Ureter (tissue), 1 donor: ENCODE measurements around the gene ADCY2. TPM values are rescaled to one million over a fixed set of nuclear protein-coding genes. Genes with fewer than 3 reads are reported as not detected.

Experiments
- DNase-seq: peaks from one replicate; pipeline ENCODE4 v3.0.0-alpha.2; 2020; ENCODE audit warnings: low spot score
- total RNA-seq: library from RNA; stranded (reverse); gene quantifications from one replicate; pipeline ENCODE4 v1.2.4, GENCODE V29; 2023
- donor health status: DM: yes; HTN: yes; CAD: no.

Gene ADCY2
- total RNA-seq, 1 donor from 2014 or later, result 13.1 TPM

- no peak for DNase-seq
Observed at GRCh38 chr5:7784683-7785380, 388.9 kb downstream of the ADCY2 start.

DNA sequence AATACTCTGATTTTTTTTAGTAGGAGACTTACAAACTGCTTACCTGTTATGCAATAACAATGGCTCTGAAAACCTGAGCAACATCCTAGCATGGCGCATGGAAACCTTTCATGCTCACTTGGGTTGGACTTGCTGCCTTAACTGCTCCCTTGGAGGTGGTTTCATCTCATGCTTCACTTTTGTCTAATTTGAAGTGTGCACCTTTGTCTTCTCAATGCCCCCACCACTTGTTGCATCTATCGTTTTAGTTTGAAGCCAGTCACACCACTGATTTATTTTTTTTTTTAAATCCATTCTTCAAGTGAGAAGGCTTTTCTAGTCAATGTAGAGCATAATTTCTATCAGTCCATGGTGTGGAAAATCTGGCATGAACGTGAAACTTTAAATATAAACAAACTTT is 391.8 kb downstream of the ADCY2 start:
- no peak for DNase-seq

GRCh38 chr5:7789567-7789966 is 393.6 kb downstream of the ADCY2 start:
- no peak for DNase-seq

DNA sequence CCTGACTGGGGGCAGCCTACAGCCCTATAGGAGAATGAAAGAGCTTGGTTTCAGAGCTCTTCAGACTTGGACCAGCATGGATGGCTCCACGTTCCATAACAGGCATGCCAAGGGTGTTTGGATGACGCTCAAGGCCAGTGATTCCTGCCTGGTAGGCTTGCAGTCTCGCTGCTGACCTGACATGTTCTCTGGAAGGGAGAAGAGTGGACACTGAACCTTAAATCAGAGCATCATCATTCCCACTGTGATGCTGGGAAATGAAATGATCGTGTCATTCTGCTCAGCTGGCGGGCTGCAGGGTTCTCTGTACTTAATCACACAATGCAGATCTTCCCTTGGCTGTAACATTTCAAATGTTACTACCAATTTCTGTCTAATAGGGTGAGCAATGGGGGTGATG is 398.0 kb downstream of the ADCY2 start:
- DNase-seq, result no peak

DNA sequence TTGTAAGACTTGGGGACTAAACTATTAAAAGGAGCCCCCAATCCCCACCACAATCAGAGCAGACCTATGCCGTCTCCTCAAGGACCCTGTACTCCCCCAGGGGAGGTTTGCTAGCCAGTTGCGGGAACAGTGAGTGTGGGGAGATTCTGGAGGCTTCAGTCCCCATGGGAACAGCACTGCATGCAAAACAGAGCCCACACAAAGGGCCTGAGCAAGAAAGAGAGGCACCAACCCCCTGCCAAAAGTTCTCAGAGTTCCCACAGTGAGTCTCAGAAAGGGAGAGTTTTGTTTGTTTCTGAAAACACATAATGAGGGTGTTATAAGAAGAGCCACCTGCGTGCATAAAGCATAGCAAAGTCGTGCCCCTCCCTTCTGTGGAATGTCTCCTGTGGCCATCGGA is 398.4 kb downstream of the ADCY2 start:
- no peak for DNase-seq

GRCh38 chr5:7794823-7795222 is 398.9 kb downstream of the ADCY2 start:
- no peak for DNase-seq

- DNase-seq, result no peak
Observed at GRCh38 chr5:7795306-7795705, 399.4 kb downstream of the ADCY2 start.

GRCh38 chr5:7801891-7802614 is 406.1 kb downstream of the ADCY2 start:
- DNase-seq, result no peak

GRCh38 chr5:7802855-7803254 is 406.9 kb downstream of the ADCY2 start:
- DNase-seq, result no peak

- DNase-seq, result no peak
Observed at GRCh38 chr5:7803937-7804336, 408.0 kb downstream of the ADCY2 start.

DNA sequence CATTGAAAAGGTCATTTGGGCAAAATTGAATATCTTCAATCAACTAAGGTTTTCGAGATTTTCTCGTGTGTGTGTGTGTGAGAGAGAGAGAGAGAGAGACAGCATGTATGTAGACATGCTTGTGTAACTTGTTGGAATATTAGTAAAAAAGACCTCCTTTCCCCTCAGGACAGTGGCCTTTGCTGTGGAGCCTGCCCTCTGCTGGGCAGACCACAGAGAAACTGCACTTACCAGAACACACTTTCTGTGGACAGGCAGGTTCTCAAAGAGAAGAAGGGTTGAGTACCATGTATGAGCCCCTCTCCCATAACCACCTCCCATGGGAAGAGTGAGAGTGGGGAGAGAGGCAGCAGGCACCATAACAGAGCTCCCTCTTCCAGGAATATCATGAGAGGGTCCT is 409.4 kb downstream of the ADCY2 start:
- no peak for DNase-seq

GRCh38 chr5:7808998-7809397 is 413.1 kb downstream of the ADCY2 start:
- DNase-seq, result no peak

DNA sequence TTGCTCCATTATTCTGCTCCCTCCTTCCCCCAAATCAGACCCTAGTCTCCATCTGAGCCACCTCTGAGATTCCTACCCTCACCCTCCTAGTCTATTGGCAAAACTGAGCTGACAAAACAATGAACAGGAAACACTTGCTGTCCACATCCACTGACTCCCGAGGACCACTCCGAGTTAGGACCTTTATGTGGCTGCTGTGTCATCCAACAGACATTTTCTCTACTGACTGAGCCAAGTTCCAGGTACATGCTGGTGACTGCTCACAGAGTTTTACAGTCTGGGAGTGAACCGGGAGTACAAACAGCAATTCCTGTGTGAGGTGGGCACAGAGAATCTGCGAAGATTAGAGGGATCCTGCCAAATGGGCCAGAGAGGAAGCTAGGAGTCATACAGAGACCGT is 415.8 kb downstream of the ADCY2 start:
- no peak for DNase-seq

- DNase-seq, result no peak
Observed at GRCh38 chr5:7813007-7813406, 417.1 kb downstream of the ADCY2 start.

DNA sequence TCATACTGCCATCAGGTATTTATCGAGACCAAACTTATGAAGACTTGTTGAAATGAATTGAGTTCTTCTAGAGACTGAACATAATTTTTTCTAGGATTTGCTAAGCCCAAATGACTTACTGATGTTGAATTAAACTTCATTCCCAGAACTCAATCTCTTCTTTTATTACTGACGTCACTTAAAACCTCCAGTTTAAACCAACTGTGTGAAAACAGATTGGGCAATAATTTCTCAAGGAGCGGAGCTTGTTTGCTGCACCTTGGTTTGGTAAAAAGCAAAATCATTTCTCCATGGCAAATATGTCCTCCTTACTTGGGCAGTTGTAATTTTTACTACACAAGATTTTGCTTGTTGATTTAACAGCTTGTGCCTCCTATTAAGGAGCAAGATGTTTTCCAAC is 417.6 kb downstream of the ADCY2 start:
- DNase-seq, result no peak

DNA sequence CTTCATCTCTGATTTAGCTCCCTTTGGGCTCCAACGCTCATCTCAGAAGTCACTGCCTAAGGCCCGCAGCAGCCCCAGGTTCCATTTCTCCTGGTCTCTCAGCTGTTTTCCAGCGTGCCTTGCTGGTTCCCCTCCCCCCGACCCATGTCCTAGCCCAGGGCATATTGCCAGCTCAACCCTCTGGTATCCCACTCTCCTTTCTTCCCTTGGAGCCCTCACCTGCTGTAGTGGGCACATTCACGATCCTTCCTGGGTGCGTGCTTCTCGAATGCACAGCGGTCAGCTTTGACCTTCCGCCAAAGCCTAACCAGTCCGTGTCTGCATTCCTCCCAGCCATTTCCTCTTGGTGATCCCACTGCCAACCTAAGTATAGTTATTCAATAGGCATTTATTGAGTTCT is 418.9 kb downstream of the ADCY2 start:
- no peak for DNase-seq

DNA sequence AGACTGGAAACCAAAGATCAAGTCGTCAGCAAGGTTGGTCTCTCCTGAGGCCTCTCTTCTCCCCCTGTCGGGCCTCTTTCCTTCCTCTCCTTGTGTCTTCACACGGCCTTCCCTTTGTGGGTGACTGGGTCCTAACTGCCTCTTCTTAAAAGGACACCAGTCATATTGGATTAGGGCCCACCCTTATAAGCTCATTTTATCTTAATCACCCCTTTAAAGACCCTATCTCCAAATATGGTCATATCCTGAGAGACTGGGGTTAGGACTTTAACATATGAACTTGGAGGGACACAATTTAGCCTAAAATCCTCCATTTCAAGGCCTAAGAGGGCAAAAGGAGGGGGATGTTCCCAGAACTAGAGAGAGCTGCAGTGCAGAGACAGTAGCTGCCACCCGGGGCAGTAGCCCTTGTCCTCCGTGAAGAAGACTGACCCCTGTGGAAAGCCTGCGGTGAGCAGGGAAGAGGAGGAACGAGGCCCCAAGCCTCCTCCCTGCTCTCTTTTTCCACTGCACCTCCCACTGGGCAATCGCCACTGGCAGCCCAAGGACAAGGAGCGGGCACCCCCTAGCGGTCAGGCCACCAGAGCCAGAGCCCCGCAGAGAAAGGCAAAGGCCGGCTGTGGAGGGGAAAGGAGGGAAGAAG is 420.1 kb downstream of the ADCY2 start:
- peak; percentile 88 for DNase-seq

- no peak for DNase-seq
Observed at GRCh38 chr5:7816535-7816901, 420.6 kb downstream of the ADCY2 start.

- DNase-seq, result no peak
Observed at GRCh38 chr5:7822449-7822848, 426.5 kb downstream of the ADCY2 start.

GRCh38 chr5:7823594-7823993 is 427.7 kb downstream of the ADCY2 start:
- DNase-seq, result no peak

- no peak for DNase-seq
Observed at GRCh38 chr5:7824995-7825394, 429.1 kb downstream of the ADCY2 start.

DNA sequence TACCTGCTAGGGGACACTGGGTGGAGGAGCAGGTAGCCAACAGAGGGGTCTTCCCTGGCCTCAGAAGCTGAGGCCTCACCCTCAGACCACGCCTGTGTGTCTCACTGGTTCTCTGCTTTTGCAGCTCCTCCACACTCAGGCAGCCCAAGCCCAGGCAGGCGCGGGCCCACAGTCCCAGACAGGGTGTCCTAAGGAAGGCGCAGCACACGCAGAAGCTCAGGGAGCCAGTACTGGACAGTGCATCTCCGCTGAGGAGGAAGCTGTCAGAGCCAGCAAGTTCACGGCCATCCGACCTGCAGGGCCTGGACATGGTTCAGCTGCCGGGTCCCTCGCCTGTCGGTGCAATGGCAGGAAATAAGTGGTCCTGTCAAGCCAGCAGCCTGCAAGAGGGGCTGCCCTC is 429.7 kb downstream of the ADCY2 start:
- no peak for DNase-seq

DNA sequence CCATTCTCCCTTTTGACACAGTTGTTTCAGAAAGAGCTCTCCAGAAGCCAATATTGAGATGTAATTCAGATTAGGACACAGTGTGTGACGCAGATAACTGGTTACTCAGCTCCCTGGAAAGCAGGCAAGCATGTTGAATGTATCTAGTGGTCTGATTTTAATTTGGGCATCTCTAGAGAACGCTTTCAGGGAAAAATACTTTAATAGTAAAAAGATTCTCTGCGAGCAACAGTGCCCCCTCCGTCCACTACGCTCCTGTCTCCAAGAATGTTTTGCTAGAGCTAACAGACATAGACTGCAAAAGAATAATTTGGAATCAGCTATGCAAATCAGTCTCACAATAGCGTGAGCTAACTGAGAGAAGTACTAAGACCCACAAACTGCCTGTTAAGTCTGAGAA is 431.7 kb downstream of the ADCY2 start:
- DNase-seq, result no peak
